ENCODE results near the gene STAG1. TPM values are rescaled to one million over a fixed set of nuclear protein-coding genes. Genes with fewer than 3 reads are reported as not detected.
A peak's percentile ranks its signal among the peaks of the same experiment; 100 is the strongest.

STAG1 gene
- total and polyA plus RNA-seq, 9 of the 15 experiments (the other 6 are each of a cell fraction or from before 2014, with no cell fraction given), result 2.7 to 17.7 (median 8.8) TPM

- H3K9me1 ChIP-seq (ENCODE audit: control insufficient read depth, insufficient read depth, low read length), result no peaks in the 10 kb centered on the region
- H3K4me2 ChIP-seq (ENCODE audit: insufficient read depth, low read length), result no peak overlapping the region; the same call in 1 of the 2 replicates
- ATAC-seq (peak; percentile 47), FAIRE-seq (peak; percentile 19), DNase-seq (ENCODE audit: extremely low read depth in 1 of 4, low spot score in 3 of 4) (peak in 1 of 4 experiments; percentile 17)
- ChIA-PET CTCF (ENCODE audit: low intra/inter-chr PET ratio) (no interaction called here), POLR2A (interaction anchor here (1.0 to 1.2 kb wide), 2 partner anchors 12 to 49 kb away, joined by 3 to 4 read pairs; partner anchors contain the start of gene STAG1)
- intact Hi-C loops (cut with micrococcal nuclease), result no loop called here
- H3K36me3 ChIP-seq (ENCODE audit: control insufficient read depth, insufficient read depth, low read length), result no peaks in the 10 kb centered on the region
- H3K4me1 ChIP-seq (replicated peaks in 1 of 2; ENCODE audit: control insufficient read depth in 2 of 2, insufficient read depth in 2 of 2, low read length in 2 of 2), result peaks cover 0 to 4% of the 10 kb centered on the region in 2 experiments; a peak in 3 of 5 replicates
- no TSS peak for BruUV-seq (replicated peaks)
- H3K27ac ChIP-seq (ENCODE audit: extremely low read depth, low read depth, low read length), result no peak overlapping the region
- H3K27me3 ChIP-seq (ENCODE audit: control insufficient read depth in 2 of 2, insufficient read depth in 2 of 2, low read length in 2 of 2), result no peaks in the 10 kb centered on the region
- H4K20me1 ChIP-seq (replicated peaks; ENCODE audit: control insufficient read depth, insufficient read depth, low read length), result no peaks in the 10 kb centered on the region
- H3K9me3 ChIP-seq (replicated peaks; ENCODE audit: control insufficient read depth, insufficient read depth, low read depth, low read length), result no peaks in the 10 kb centered on the region
- H3K9ac ChIP-seq (ENCODE audit: insufficient read depth in 1 of 2, low read depth in 2 of 2, low read length in 2 of 2), result no peak overlapping the region
- H3K4me3 ChIP-seq, result no peak overlapping the region
- no peak overlapping the region for H2AFZ ChIP-seq (ENCODE audit: low read depth, low read length)
- H3K79me2 ChIP-seq (ENCODE audit: control insufficient read depth, insufficient read depth, low read length), result peaks cover 43% of the 10 kb centered on the region
- WGBS (ENCODE audit: insufficient coverage, low coverage, missing lambda C conversion rate), result 3% methylated on average over 4 of the region's 4 CpGs
- in situ Hi-C loops (cut with MboI), result no loop called here
- no peak for TF ChIP-seq RBM14 (IDR thresholded peaks at IDR 0.05; ENCODE audit: borderline replicate concordance, insufficient read depth, low read depth, low read length)
- TF ChIP-seq TEAD4 (IDR thresholded peaks at IDR 0.05; ENCODE audit: low read length), result 0 out of 2 replicates have a peak, but pooled peaks have one; percentile 13
- no peak for TF ChIP-seq TEAD4 (CRISPR knock-in tag; IDR thresholded peaks at IDR 0.05; ENCODE audit: borderline replicate concordance)
- TF ChIP-seq, protein P1, sequence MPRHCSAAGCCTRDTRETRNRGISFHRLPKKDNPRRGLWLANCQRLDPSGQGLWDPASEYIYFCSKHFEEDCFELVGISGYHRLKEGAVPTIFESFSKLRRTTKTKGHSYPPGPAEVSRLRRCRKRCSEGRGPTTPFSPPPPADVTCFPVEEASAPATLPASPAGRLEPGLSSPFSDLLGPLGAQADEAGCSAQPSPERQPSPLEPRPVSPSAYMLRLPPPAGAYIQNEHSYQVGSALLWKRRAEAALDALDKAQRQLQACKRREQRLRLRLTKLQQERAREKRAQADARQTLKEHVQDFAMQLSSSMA (CRISPR knock-in tag; IDR thresholded peaks at IDR 0.05), result no peak
- no peak for TF ChIP-seq OTX1 (CRISPR knock-in tag; IDR thresholded peaks at IDR 0.05)
- no peak for TF ChIP-seq ZBTB17 (CRISPR knock-in tag; IDR thresholded peaks at IDR 0.05)
- no peak for TF ChIP-seq NR3C1 (CRISPR knock-in tag; IDR thresholded peaks at IDR 0.05)
- no peak for TF ChIP-seq TGIF2 (CRISPR knock-in tag; IDR thresholded peaks at IDR 0.05)
- no peak for TF ChIP-seq ZNF140 (CRISPR knock-in tag; IDR thresholded peaks at IDR 0.05)
- TF ChIP-seq DIDO1 (tag; IDR thresholded peaks at IDR 0.05; ENCODE audit: low read depth), result no peak
- no peak for TF ChIP-seq EP400 (IDR thresholded peaks at IDR 0.05)
- peak; percentile 36; the same call in 1 of the 2 replicates for TF ChIP-seq HMBOX1 (IDR thresholded peaks at IDR 0.05)
- no peak for TF ChIP-seq HOXB6 (CRISPR knock-in tag; IDR thresholded peaks at IDR 0.05; ENCODE audit: borderline replicate concordance)
- no peak for TF ChIP-seq FOS (IDR thresholded peaks at IDR 0.05; ENCODE audit: extremely low read depth, insufficient read length)
- TF ChIP-seq ZNF263 (CRISPR knock-in tag; IDR thresholded peaks at IDR 0.05; ENCODE audit: borderline replicate concordance), result no peak
- TF ChIP-seq MEIS2 (IDR thresholded peaks at IDR 0.05; ENCODE audit: partially characterized antibody), result peak; percentile 70
- TF ChIP-seq, protein P2, sequence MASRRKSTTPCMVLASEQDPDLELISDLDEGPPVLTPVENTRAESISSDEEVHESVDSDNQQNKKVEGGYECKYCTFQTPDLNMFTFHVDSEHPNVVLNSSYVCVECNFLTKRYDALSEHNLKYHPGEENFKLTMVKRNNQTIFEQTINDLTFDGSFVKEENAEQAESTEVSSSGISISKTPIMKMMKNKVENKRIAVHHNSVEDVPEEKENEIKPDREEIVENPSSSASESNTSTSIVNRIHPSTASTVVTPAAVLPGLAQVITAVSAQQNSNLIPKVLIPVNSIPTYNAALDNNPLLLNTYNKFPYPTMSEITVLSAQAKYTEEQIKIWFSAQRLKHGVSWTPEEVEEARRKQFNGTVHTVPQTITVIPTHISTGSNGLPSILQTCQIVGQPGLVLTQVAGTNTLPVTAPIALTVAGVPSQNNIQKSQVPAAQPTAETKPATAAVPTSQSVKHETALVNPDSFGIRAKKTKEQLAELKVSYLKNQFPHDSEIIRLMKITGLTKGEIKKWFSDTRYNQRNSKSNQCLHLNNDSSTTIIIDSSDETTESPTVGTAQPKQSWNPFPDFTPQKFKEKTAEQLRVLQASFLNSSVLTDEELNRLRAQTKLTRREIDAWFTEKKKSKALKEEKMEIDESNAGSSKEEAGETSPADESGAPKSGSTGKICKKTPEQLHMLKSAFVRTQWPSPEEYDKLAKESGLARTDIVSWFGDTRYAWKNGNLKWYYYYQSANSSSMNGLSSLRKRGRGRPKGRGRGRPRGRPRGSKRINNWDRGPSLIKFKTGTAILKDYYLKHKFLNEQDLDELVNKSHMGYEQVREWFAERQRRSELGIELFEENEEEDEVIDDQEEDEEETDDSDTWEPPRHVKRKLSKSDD (conservative IDR thresholded peaks at IDR 0.05; ENCODE audit: low read length), result no peak
- TF ChIP-seq GATA2 (CRISPR knock-in tag; IDR thresholded peaks at IDR 0.05), result no peak
- TF ChIP-seq EP300 (IDR thresholded peaks at IDR 0.05; ENCODE audit: low read length), result no peak
- TF ChIP-seq NELFE (IDR thresholded peaks at IDR 0.05; ENCODE audit: insufficient read depth, insufficient read length), result no peak
- TF ChIP-seq DMBX1 (CRISPR knock-in tag; IDR thresholded peaks at IDR 0.05; ENCODE audit: borderline replicate concordance), result no peak
- TF ChIP-seq LEF1 (IDR thresholded peaks at IDR 0.05), result no peak
Observed at GRCh38 chr3:136703429-136703828, 48.7 kb downstream of the STAG1 start.

Data from K562 (cell line).